T-helper 9 cell (primary cell): ENCODE measurements around the gene CA4.
"Not testable (repeated sequence)": the region's sequence is repeated elsewhere in the genome, so short reads cannot be mapped to it uniquely, and the experiment has no call there.

Source experiments
- DNase-seq: peaks from one replicate; pipeline ENCODE4 v3.0.0-alpha.2; 2020

Gene CA4

DNA sequence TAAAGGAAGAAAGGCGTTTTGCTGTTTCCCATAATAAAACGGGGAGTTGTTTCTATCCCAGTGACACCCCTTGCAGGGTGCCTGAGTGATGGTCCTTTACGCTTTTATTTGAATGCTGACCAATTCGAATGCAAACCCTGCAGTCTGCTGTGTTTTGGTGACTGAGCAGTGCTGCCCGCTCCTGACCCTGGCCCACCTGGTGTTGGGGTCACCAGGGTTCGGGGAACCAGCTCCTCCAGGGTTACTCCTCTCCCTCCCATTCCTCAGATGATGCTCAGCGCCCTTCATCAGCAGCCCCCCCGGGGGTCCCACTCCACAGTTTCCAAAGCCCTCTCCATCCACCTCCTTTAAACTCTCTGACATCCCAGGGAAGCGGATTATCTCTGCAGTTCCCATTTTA is 6.0 kb downstream of the CA4 start:
- no peak for DNase-seq

- no peak for DNase-seq
Measured at GRCh38 chr17:60156746-60157145, 7.0 kb downstream of the CA4 start.

GRCh38 chr17:60157487-60158040 is 7.8 kb downstream of the CA4 start:
- no peak for DNase-seq

- no peak for DNase-seq
Measured at GRCh38 chr17:60158751-60159478, 9.1 kb downstream of the CA4 start.

DNA sequence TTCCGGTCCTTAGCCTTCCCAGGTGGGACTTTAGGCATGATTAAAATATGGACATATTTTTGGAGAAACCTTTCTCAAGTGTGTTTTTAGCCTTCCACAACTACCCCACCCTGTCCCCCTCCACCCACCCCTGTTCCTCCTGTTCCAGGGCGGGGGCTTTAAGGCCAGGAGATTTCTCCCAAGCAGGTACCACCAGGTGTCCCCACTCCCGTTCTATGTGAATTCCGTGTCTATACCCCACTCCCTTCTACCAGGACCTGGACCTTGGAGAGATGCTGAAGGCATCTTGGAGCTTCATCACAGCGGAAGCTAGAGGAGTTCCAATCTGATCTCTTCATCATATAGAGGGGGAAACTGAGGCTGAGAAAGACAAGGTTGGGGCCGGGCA is 9.7 kb downstream of the CA4 start:
- DNase-seq: no peak

- no peak for DNase-seq
Measured at GRCh38 chr17:60160829-60161501, 11.2 kb downstream of the CA4 start.

DNA sequence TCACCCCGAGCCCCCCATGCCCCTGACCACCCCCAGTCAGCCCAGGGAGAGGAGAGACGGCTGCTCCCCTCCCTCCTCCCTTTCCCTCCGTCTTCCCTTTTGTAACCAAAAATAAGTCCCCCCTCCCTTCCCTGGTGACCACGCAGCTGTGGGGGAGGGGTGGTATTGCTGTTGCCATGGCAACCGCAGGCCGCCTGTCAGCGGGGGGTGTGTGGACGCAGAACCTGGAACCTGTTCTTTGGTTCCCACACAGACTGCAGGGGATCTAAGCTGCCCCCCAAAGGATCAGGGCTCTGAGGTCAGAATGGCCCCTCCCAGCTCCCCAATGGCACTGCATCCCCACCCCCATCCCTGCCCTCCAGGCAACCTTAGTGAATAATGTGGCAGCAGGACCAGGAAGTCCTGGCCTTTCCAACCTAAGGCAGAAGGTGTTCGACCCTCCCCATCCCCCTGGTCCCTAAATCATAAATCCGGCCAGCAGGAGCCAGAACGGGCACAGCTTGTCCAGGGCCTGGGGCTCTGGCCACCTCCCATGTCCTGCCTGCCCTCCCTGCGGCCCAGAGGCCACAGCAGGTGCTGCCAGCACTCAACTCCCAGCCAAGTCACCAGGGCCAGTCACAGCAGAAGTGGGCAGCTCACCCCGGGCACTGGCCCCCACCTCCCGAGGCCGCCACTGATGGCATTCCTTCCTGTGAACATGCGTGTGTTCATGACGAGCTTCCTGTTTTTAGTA is 12.0 kb downstream of the CA4 start:
- no peak for DNase-seq

- DNase-seq: no peak
Measured at GRCh38 chr17:60163108-60163784, 13.5 kb downstream of the CA4 start.

GRCh38 chr17:60164164-60164563 is 14.4 kb downstream of the CA4 start:
- DNase-seq: no peak

- no peak for DNase-seq
Measured at GRCh38 chr17:60164697-60165096, 14.9 kb downstream of the CA4 start.

GRCh38 chr17:60165223-60165622 is 15.4 kb downstream of the CA4 start:
- no peak for DNase-seq

- no peak for DNase-seq
Measured at GRCh38 chr17:60165971-60166370, 16.2 kb downstream of the CA4 start.

DNA sequence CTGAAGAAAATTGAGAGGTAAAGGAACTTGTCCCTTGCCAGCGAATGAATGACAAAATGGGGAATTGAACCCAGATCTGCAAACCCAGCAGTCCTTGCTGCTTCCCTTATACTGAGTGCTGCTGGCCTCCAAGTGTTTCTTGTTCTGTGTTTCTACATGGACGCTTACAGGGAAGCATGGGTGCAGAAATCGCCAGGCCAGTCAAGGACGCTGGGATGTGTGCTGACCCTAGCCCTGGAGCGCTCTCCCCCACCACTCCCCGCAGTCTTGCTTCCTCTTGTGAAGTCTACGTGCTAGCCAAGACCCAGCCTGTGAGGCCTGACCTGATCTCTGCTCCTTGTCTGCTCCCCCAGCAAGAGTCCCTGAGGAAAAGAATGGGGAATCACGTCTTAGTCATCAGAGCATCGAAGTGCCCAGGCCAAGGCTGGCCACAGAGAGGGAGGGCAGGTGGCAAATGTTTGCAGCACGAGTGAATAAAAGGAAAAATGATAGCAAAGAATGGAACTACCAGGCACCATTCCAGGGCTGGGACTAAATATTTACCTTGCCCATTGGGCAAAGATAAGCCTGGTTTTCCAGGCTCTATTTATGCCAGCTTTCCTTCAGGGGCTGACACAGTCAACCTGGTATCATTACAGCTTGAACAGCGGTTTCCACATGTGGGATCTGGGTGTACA is 17.4 kb downstream of the CA4 start:
- no peak for DNase-seq

DNA sequence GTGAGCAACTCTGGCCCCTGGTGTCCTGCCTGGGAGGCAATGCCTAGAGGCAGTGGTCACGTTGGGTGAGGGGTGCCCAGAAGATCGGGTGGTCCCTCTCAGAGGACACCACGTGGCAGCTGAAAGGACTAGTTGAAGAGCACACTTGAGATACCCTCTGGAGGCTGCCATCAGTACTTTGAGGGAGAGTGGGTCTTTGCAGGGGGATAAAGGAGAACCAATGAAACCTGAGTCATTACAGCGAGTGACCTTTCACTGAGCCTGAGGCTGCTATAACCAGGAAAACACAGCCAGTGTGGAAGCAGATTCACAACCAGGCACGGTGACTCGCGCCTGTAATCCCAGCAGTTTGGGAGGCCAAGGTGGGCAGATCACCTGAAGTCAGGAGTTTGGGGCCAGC is 18.9 kb downstream of the CA4 start:
- no peak for DNase-seq

DNA sequence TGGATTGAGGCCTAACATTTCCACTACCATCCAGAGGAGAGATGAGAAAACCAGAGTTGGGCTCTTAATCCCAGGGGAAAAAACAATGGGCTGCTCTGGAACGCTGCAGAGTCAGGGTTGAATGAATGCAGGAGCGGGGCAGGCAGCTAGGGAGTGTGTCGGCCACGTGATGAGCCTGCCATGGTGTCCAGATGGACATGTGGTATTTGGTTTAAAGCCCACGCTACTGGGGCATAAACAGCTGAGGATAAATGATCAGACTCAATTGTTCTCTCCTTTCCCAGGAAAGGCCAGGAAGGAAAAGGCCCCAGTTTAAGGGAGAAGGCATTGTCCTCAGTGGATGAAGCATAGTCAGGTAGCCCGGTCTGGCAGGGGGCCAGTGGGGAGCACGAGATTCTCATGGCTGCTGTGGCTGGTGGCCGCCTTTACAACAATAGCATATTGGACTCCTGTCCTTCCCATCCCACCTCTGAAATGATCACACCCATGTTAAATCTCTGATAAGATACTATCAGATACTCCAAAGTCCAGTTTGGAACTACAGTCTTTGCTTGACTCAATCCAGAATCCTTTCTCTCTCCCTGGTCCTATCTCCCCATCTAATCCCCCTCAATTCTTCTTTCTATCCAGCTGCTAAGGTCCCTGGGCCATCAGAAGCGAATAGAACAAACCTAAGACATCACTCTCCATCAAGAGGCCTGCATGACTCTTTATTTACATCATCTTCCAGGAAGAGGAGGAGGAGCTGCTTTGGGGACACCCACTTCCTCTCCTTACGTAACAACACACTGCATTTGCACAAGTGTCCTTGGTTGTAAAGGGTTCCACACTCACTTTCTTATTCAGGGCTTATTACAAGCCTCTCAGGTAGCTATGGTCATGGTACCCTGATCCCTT is 20.4 kb downstream of the CA4 start:
- no peak for DNase-seq

DNA sequence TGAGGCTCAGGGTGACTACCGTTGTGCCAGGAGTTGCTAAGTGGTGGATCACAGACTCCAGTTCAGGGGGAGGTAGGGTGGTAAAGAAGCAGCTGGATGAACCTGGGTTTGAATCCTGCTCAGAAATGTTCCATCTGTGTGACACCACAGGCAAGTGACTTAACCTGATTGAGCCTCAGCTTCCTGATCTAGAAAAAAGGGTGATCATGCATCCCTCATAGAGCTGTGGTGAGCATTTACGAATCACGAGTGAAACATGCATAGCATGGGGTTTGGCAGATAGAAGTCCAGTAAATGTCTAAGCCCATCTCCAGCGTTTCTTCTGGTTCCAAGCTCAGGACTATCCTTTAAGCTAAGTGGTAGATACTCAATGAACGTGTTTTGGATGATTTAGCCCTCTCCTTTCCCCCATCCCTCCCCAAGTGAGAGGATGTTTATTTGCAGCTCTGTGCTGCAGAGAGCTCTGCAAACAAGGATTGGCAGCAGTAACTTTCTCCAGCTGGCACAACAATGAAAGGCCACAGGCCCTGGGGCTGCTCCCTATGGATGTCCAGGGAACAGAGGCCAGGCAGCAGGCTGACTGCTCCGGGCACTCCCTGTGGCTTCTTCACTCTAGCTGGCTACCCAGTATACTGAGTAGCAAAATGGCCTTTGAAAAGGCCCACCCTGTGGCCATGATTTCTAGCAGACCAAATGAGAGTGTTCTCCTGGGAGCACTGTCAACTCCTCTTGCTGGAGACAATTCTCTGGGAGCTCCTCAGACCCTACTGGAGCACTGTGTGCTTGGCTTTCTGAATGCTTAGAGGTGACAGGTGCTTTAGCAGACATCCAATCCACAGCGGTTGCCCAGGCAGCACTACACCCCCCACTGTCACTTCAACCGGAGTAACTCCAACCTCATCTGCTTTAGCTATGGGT is 21.3 kb downstream of the CA4 start:
- no peak for DNase-seq

DNA sequence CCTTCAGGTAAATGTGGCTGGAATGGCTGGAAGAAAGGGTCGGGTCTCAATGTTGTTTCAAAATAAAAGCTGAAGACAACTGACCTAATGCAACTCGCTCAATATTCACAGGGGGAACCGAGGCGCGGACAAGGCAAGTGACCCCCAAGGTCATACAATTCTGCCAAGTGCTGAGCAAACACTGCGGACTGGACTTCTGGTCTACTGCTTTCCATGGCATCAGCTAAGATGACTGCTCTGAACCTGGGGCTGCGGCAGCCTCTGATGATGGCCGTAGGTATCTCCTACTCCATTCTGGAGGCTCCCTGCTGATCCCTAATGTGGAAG is 21.9 kb downstream of the CA4 start:
- DNase-seq: no peak

DNA sequence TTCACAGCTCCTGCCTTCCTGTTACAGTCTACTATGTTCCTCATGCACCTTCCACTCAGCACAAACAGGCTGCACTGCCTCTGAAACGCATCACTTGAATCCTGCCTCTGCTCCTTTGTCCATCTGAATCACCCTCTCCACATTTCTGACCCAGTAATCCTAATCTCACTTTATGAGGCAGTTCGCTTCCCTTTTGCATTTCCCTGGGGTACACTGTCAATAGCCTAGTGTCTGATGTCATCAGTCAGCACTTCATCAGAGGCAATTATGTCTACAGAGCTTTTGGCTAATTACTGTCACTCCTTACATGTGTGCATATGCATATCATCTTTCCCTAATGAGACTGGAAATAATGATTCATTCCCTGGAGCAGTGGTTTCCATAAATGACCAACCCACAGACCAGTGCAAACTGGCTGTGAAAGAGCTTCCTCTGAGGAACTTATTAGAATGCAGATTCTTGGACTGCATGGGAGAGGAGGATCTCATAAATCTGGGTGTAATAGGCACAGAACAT is 23.6 kb downstream of the CA4 start:
- DNase-seq: no peak

GRCh38 chr17:60174035-60174434 is 24.3 kb downstream of the CA4 start:
- no peak for DNase-seq

- not testable (repeated sequence) for DNase-seq
Measured at GRCh38 chr17:60174767-60175166, 25.0 kb downstream of the CA4 start.
